ENCODE data around the gene UVSSA.

- TF ChIP-seq CTCF (IDR thresholded peaks at IDR 0.05; ENCODE audit: low read length) (no peak), EZH2 (optimal IDR thresholded peaks at IDR 0.05; ENCODE audit: low read depth, low read length) (no peak)
Observed at GRCh38 chr4:1349359-1350168, 2.6 kb downstream of the UVSSA start.

Measured in MM.1S (cell line).